Right ventricle myocardium inferior (tissue), 1 donor: Measurements from ENCODE around the gene ADGRD1. TPM values are rescaled to one million over a fixed set of nuclear protein-coding genes. Genes with fewer than 3 reads are reported as not detected.

Source experiments
- ATAC-seq: fragments of 200-7000 bp; cut with Tn5 transposase; one replicate; pipeline ENCODE4 v1.9.1; 2020; ENCODE audit warnings: mild to moderate bottlenecking, moderate library complexity
- DNase-seq: peaks from one replicate; pipeline ENCODE4 v3.0.0; 2021; ENCODE audit errors: missing footprints
- intact Hi-C: fragments of 100-400 bp; cut with DNase I; formaldehyde crosslinking; loops from one replicate; pipeline ENCODE4 v1.11.0; 2022
- total RNA-seq: library from RNA; stranded (reverse); fragmentation: NEBNext Ultra II Directional; extraction: Animal tissue kit (Norgen Biotek cat#: 25700); gene quantifications from one replicate; pipeline ENCODE4 v1.2.1, GENCODE V29; 2021
- donor health status: DM: no; HTN: yes; CAD: no; lungs with severe emphysema.

Gene ADGRD1
- total RNA-seq, 1 donor from 2014 or later = 89.1 TPM

GRCh38 chr12:131027264-131027663 lies 73.6 kb downstream of the ADGRD1 start:
- no peak for DNase-seq
- no peak for ATAC-seq
- intact Hi-C loops = no loop called here

DNA sequence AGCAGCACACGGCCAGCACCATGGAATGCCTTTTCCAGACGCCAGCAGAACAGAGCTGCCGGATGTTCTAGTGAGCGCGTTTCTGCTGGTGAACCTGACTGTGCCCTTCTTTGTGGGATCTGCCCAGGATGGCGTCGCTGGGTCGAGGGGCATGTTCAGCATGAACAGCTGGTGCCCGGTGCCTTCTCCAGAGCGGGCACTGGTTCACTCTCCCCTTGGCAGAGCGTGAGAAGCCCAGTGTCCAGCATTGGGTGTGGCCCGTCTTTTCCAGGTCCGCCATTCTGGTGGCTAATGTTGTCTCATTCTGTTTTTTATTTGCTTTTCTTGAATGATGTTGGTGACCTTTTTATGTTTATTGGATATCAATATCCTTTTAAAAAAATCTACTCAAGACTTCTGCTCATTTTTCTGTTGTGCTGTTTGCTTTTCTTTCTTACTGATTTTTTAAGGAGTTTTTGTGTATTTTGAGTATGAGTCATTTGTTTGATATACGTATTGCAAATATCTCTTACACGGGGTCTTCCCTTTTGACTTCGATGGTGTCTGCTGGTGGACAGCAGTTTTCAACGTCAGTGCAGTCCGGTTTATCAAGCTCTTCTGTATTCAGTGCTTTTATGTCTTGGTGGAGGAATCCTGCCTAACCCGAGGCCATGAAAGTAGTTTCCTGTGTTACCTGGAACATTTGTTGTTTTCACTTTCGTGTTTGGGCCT lies 74.3 kb downstream of the ADGRD1 start:
- ATAC-seq (no peak), DNase-seq (no peak)
- intact Hi-C loops = no loop called here

DNA sequence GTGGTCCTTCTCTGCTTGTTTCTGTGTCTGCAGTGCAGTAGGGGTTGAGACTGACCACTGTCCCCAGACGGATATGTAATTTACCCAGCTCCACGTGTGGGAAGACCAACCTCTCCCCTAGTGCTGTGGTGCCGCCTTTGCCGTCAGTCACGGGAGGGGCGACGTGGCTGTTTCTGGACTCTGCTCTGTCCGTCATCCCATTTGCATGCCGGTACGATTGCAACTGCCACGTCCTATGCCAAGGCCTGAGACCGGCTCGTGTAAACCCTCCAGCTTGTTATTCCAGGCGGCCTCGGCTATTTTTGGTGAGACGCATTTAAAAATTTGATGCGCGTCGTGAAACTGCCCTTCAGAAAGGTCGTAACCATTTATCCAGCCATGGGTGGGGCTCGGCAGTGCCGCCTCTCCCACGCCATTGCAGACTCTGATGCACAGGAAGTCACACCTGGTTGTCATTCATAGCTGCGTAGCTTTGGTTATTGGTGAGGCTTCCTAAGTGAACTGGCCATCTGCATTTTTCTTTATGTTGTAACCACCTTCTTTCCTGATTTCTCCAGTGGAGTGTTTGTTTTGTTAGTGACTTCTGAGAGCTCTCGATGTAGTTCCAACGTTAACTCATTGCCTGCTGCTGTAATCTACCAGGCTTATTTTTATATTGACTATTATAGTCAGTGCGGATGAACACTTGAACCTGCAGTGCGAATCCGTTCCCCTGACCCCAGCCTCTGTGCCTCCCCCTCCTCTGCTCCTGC lies 75.1 kb downstream of the ADGRD1 start:
- intact Hi-C loops = no loop called here
- no peak for DNase-seq
- ATAC-seq = peak; percentile 67

DNA sequence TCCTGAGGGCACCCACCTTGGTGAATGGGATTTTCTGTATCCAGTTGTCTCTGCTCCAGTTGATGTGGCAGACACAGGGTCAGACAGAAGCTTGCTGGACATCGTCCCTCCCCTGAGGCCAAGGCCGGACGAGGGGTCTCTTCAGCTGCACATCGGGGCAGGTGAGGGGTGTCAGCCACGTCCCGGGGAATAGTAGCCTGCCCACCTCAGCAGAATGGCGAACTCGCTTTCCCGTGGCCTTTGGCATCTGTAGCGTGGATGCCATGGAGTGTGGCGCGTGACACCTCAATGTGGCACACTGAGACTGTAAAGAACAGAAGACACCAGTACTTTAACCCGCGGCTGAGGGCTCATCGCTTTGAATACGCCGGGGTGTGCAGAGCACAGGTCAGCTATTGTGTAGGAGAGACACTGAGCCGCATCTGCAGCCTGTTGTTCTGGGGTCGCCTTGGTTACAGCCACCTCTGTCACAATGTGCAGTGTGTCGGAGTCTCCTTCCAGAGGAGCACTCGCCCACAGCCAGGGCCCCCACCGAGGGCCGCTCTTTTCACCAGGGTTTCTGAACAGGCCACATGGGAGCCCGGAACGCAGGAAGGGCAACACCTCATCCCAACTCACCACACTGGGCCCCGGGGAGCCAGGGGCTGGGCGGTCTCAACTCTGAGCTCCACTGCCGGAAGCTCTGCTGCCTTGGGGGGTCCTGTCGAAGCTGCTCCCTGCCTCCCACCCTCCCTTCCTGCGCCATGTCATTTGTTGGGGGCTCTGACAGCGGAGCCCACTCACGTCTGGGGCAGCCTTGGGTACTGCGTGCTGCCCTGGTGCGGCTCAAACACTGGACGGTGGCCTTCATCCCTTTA lies 77.0 kb downstream of the ADGRD1 start:
- intact Hi-C loops = no loop called here
- DNase-seq (no peak), ATAC-seq (no peak)

DNA sequence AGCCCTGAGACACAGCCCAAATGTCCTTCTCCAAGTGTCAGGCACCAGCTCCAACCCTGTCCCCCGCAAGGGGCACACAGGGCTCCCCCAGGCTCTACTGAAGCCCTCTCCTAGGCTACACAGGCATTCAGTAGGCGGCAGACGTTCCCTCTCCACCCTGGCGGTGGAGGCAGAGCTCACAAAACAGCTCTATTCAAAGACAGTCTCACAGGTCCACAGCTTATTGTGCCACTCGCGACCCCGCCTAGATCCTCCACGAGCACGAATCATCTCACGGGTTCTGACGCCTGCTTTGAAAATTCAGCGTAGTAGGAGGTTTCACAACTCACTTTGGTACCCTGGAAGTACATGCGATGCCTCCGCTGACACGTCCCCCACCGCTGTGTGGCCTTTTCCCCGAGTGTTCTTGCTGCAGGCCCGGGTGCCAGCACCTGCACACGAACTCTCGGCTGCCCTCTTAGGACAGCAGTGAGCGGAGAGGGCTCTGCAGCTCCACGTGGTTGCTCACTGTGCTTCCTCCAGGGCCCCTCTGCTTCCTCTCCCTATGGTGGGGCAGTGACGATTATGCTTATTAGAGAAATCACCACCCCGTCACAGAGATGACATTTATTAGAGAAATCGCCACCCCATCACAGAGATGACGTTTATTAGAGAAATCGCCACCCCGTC lies 78.5 kb downstream of the ADGRD1 start:
- intact Hi-C loops = no loop called here
- DNase-seq (no peak), ATAC-seq (no peak)

- intact Hi-C loops = no loop called here
- DNase-seq (no peak), ATAC-seq (no peak)
These were observed 79.8 kb downstream of the ADGRD1 start for GRCh38 chr12:131033486-131033885.

GRCh38 chr12:131033886-131034482 lies 80.3 kb downstream of the ADGRD1 start:
- ATAC-seq (no peak), DNase-seq (no peak)
- intact Hi-C loops = no loop called here

DNA sequence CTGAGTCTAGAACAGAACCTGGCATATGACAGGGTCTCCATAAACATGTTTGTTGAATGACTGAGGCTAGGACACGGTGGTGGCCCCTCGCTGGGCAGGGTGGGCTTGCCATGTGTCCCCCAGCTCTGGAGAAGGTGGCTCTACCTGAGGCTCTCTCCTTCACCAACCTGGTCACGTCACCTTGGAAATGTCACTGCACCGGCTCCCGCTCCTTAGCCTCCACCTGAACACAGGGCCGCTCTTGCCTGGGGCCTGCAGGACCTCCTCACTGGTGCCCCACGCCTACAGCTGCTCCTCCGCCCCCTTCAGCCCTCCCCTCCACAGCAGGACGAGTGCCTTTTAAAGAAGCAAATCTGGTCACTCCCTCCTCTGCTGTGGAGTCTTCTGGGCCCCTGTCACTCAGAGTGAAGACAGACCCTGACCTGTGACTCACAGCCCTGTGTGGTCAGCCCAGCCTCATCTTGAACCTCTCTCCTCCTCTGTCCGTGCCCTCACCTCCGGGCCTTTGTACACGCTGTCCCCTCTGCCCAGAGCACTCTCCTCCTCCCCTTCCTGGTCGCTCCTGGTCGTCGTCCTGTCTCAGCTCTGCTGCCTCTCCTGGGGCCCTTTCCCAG lies 81.0 kb downstream of the ADGRD1 start:
- intact Hi-C loops = no loop called here
- ATAC-seq = peak; percentile 17
- DNase-seq = no peak

GRCh38 chr12:131035245-131035681 lies 81.6 kb downstream of the ADGRD1 start:
- DNase-seq (no peak), ATAC-seq (no peak)
- intact Hi-C loops = no loop called here

DNA sequence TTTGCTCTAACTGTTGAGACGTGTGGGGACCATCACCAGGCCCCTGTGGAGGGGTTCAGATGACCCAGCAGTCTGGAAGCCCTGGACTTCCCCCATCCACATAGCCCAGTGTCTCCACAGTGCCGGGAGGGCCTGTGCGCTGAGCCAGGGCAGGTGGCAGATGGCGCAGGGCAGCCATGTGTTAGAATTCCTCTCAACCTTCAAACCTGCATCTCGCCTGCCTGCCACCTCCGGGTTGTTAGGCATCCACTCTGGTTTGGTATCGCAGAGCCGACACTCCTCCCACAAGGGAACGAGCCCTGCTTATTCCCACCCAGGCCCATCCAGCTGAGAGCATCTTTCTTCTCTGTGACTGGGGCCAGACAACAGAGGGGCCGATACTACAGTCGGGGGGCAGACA lies 84.5 kb downstream of the ADGRD1 start:
- intact Hi-C loops = no loop called here
- DNase-seq (no peak), ATAC-seq (no peak)

- ATAC-seq (no peak), DNase-seq (no peak)
- intact Hi-C loops = no loop called here
These were observed 85.5 kb downstream of the ADGRD1 start for GRCh38 chr12:131038961-131039950.

DNA sequence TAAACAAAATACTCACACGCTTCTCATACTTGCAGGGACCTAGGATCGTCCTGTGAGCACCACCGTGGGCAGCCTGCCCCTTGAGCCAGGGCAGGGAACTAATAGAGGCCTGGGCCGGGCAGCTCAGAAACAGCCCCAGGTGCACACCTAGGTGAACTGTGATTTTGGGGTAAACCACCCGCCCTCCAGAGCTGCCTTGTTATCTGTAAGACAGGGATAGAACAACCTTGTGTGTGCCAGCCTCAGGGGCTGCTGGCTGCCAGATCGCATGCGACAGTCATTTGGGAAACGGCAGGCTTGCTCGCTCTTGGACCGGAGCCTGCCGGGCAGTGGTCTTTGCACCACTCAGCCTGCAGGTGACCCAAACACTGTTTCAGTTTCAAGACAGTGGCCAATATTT lies 86.8 kb downstream of the ADGRD1 start:
- DNase-seq (no peak), ATAC-seq (no peak)
- intact Hi-C loops = no loop called here

DNA sequence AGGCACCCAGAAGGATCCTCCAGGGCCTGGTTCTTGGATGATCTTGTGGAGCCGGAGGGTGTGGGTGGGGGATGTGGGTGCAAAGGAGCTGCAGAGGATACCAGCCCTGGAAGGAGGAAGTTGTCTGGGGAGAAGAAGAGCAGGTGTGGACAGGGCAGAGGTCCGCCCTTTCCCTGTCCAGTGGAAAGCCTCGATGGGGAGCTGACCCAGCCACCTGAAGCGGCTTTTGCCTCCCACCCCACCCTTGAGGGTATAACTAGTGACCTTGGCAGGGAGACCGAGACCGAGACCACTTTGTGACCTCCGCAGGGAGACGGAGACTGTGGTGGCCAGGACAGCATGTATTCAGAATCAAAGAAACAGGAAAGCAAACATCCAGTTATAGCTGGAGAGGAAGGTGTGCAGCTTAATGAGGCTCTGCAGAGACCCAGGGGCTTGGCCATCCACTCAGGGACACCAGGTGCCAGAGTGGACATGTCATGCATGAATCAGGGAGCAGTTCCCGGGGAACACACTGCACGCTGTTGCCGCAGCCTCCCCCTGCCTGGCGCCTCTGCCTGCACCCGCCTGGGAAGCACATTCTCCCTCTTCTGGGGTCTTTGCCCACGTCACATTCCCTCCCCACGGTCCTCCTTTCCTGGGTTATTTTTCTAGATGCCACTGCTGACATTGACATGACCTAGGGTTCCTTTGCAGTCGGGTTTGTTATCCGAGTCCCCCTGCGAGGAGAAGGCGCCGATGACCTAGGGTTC lies 87.7 kb downstream of the ADGRD1 start:
- ATAC-seq (no peak), DNase-seq (no peak)
- intact Hi-C loops = no loop called here

DNA sequence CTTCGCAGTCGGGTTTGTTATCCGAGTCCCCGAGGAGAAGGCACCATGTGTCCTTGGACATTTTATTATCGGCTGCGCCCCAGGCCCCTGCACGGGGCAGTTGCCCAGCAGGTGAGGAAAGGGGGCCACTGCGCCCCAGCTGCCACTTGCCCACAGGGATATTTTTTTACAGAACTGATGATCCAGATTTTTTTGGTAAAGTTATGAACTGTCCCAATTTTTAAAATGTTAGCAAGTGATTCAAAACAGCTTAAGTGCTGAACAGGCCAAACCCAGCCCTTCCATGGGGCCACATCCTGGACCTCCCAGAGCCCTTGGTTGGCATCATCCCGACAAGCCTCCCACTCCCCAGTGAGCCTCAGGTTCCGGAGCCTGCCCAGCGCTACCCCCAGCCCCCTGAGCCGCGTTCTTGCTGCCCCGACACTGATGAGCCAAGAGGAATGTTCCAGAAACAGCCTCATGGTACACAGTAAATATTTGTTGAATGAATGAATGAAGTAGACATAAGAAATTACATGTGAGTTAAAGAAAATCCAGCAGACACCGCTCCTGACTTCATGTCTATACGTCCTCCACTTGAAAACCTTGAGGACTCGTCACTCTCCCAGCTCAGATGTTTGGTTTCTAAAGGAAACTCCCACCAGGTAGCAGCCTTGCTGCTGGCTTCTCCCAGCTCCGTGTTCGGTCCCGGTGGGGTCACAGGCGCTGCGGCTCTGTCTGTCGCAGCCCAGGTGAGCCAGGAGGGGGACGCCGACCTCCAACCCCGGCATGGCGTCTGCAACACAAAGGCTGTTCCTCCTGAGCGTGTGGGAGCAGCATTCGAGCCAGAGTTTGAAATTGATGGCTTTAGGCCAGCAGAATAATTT lies 88.5 kb downstream of the ADGRD1 start:
- ATAC-seq = no peak
- DNase-seq = no peak
- intact Hi-C loops = no loop called here

GRCh38 chr12:131042834-131043245 lies 89.1 kb downstream of the ADGRD1 start:
- intact Hi-C loops = no loop called here
- DNase-seq (no peak), ATAC-seq (no peak)
